Pancreas (tissue), 10 donors: Measurements from ENCODE around the gene BST1. TPM values are rescaled to one million over a fixed set of nuclear protein-coding genes. Genes with fewer than 3 reads are reported as not detected.
"Not testable (repeated sequence)": the region's sequence is repeated elsewhere in the genome, so short reads cannot be mapped to it uniquely, and the experiment has no call there.

Source experiments
- ATAC-seq, 4 donors: fragments of 200-7000 bp; cut with Tn5 transposase; one replicate each; pipeline versions ENCODE4 v1.8.0 to v1.9.1; 2020; ENCODE audit warnings: mild to moderate bottlenecking in 4 of 4, moderate library complexity in 4 of 4
- DNase-seq, 6 donors: peaks; one replicate each; pipeline ENCODE4 v3.0.0-alpha.2; 2020
- FAIRE-seq: peaks from 2 replicates; lab custom pipeline; 2012; peaks lifted over from hg19 to GRCh38; lab: Jason Lieb, UNC
- H3K27ac ChIP-seq, 4 donors: fragments of 200-600 bp; sonication (generic); 1 replicate in 3 of 4; 2 replicates in 1 of 4; pipeline versions ENCODE4 v1.5.0 to v1.8.0; 2020
- H3K27me3 ChIP-seq, 4 donors: fragments of 200-600 bp; one replicate each; pipeline ENCODE4 v1.8.0; 2021
- H3K36me3 ChIP-seq, 3 donors: fragments of 200-600 bp; sonication (generic) in 1 of 3; one replicate each; pipeline versions ENCODE4 v1.5.0 to v1.8.0; 2020 to 2021
- H3K4me1 ChIP-seq, 3 donors: fragments of 200-600 bp; one replicate each; pipeline ENCODE4 v1.8.0; 2021
- H3K4me3 ChIP-seq, 4 donors: fragments of 200-600 bp; sonication (generic) in 2 of 4; one replicate each; pipeline versions ENCODE4 v1.5.0 to v1.8.0; 2020 to 2021
- H3K9me3 ChIP-seq, 4 donors: fragments of 200-600 bp; one replicate each; pipeline ENCODE4 v1.8.0; 2021
- CTCF ChIP-seq, 4 donors: fragments of 200-600 bp; sonication (generic) in 3 of 4; IDR thresholded peaks; one replicate each; pipeline versions ENCODE4 v1.5.0 to v1.8.0; 2021; ENCODE audit warnings: antibody characterized with exemption in 4 of 4
- WGBS, 2 donors: extraction: QIAGEN DNeasy Blood & Tissue Kit; methylation state at CpG; one replicate each; pipeline ENCODE4 v1.1.7; 2013; 5-methylcytosine and 5-hydroxymethylcytosine counted together
- intact Hi-C, 3 donors: fragments of 100-400 bp; cut with DNase I; formaldehyde crosslinking; loops; one replicate each; pipeline versions ENCODE4 v1.11.1 to v1.14.2; 2022
- polyA plus RNA-seq, 2 donors: library from polyadenylated mRNA; stranded (reverse); fragments of 200-250 nt; gene quantifications; one replicate each; pipeline ENCODE4 v1.2.3, GENCODE V29; 2013
- total RNA-seq, 6 donors: library from RNA; stranded (reverse); fragmentation: NEBNext Ultra II Directional in 4 of 6; extraction: Animal tissue kit (Norgen Biotek cat#: 25700) in 4 of 6; gene quantifications; one replicate each; pipeline versions ENCODE4 v1.2.1 to v1.2.4, GENCODE V29; 2021 to 2023
- donor health status: healthy with polysubstance abuse.
- donor health status: DM: no; HTN: no; CAD: no; lungs with moderate emphysema.
- donor health status: DM: no; HTN: no; CAD: no.
- donor health status: control.
- donor health status: control.
- donor health status: Bipolar disorder and iron deficiency.
- donor health status: DM: yes; HTN: yes; CAD: no.
- donor health status: DM: no; HTN: no; CAD: no.
- donor health status: DM: no; HTN: no; CAD: no.
- donor health status: DM: yes; HTN: yes; CAD: no.

Gene BST1
- total and polyA plus RNA-seq, 8 donors, result 0.24 to 2.8 (median 0.49) TPM

- no peaks in the 10 kb centered on the region for H3K9me3 ChIP-seq
These were observed 54.2 kb downstream of the BST1 start for GRCh38 chr4:15757054-15757453.

DNA sequence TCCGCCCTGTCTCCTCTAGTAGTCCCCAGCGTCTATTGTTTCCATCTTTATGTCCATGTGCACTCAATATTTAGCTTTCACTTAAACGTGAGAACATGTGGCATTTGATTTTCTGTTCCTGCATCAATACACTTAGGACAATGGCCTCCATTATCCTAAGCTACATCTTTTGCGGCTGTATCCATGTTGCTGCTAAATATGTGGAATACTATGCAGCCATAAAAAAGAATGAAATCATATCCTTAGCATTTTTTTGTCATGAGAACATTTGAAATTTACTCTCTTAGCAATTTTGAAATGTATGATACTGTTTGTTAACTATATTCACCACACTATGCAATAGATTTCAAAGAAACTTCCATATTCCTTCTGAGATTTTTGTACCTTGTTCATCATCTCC, 55.4 kb downstream of the BST1 start:
- no peaks in the 10 kb centered on the region for H3K9me3 ChIP-seq
- no peaks in the 10 kb centered on the region for H3K4me1 ChIP-seq
- no peak overlapping the region for H3K27ac ChIP-seq
- ATAC-seq (no peak), DNase-seq (no peak), FAIRE-seq (no peak)
- no peak overlapping the region for H3K4me3 ChIP-seq
- no peak for TF ChIP-seq CTCF (IDR thresholded peaks at IDR 0.05)
- 71 to 83% methylated on average over 4 of the region's 4 CpGs for WGBS, 2 donors
- H3K27me3 ChIP-seq, result no peaks in the 10 kb centered on the region
- H3K36me3 ChIP-seq, result no peaks in the 10 kb centered on the region
- intact Hi-C loops, result no loop called here

More at GRCh38 chr4:15757054-15757453, 54.2 kb downstream of the BST1 start:
- DNase-seq (no peak), FAIRE-seq (no peak), ATAC-seq (no peak)
- intact Hi-C loops, result no loop called here
- 27 to 32% methylated on average over 4 of the region's 4 CpGs for WGBS, 2 donors
- H3K4me1 ChIP-seq, result no peaks in the 10 kb centered on the region
- no peak for TF ChIP-seq CTCF (IDR thresholded peaks at IDR 0.05)
- no peaks in the 10 kb centered on the region for H3K27me3 ChIP-seq
- no peak overlapping the region for H3K27ac ChIP-seq
- no peaks in the 10 kb centered on the region for H3K36me3 ChIP-seq
- no peak overlapping the region for H3K4me3 ChIP-seq

DNA sequence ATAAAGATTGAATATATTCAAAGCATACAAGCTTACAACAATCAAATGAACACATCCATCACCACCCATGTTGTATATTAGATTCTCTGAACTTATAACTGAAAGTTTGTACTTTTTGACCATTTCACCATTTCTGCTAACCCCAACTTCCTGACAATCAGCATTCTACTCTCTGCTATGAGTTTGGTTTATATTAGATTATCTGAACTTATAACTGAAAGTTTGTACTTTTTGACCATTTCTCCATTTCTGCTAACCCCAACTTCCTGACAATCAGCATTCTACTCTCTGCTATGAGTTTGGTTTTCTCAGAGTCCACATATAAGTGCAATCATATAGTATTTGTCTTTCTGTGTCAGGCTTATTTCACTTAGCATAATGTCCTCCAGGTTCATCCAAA, 59.6 kb downstream of the BST1 start:
- H3K4me3 ChIP-seq, intact Hi-C loops, H3K4me1 ChIP-seq, DNase-seq, FAIRE-seq, H3K27me3 ChIP-seq, H3K27ac ChIP-seq, H3K36me3 ChIP-seq, H3K9me3 ChIP-seq, ATAC-seq: not testable (repeated sequence)

GRCh38 chr4:15765391-15765790, 62.5 kb downstream of the BST1 start:
- ATAC-seq (no peak), FAIRE-seq (no peak), DNase-seq (no peak)
- WGBS, 2 donors, result 51 to 81% methylated on average over 6 of the region's 6 CpGs
- no peak for TF ChIP-seq CTCF (IDR thresholded peaks at IDR 0.05)
- no peak overlapping the region for H3K27ac ChIP-seq
- no peak overlapping the region for H3K4me3 ChIP-seq
- H3K9me3 ChIP-seq, result no peaks in the 10 kb centered on the region
- H3K27me3 ChIP-seq, result no peaks in the 10 kb centered on the region
- intact Hi-C loops, result no loop called here
- H3K4me1 ChIP-seq, result no peaks in the 10 kb centered on the region
- no peaks in the 10 kb centered on the region for H3K36me3 ChIP-seq

- Histone ChIP-seq H3K27ac (no peak overlapping the region), H3K36me3 (no peaks in the 10 kb centered on the region), H3K4me3 (no peak overlapping the region), H3K9me3 (no peaks in the 10 kb centered on the region), H3K4me1 (no peaks in the 10 kb centered on the region), H3K27me3 (no peaks in the 10 kb centered on the region)
- no peak for TF ChIP-seq CTCF (IDR thresholded peaks at IDR 0.05)
- FAIRE-seq, result no peak
- intact Hi-C loops, result no loop called here
- WGBS, 2 donors, result 29 to 51% methylated on average over 6 of the region's 6 CpGs
- DNase-seq, result no peak
- no peak for ATAC-seq
These were observed 63.2 kb downstream of the BST1 start for GRCh38 chr4:15765910-15766697.
